Activated CD4-positive, CD25-positive, alpha-beta regulatory T cell treated with anti-CD3 and anti-CD28 coated beads, Interleukin-2, amount 50 U/mL, for 72 hours (primary cell): ENCODE data around the gene LCN10.

Experiments
- DNase-seq: peaks from one replicate; pipeline ENCODE4 v3.0.0; 2021

LCN10 gene

DNA sequence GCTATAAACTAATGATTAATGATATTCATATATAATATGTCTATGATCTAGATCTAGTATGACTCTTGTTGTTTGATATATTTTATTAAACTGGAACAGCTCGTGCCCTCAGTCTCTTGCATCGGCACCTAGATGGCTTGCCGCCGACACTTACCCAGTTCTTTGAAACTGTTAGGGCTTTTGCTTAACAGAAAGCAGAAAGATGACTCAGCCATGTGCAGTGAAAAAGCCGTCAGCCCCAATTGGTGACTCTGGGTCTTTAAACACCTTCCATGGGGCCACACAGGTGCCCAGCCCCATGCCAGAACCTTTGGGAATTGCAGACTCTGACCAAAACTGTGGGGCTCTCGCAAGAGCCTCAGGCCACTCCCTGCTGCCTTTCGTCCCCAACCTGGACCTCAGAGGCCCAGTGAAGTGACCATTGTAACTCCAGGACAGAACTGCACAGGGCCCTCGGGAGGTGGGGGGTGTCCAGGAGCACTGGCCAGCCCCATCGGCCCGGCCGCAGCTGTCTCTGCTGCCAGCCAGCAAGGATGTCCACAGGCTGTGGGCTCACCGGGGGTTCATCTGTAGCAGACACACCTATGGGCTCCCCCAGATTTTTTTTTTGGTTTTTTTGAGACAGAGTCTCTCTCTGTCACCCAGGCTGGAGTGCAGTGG, 7.8 kb downstream of the LCN10 start:
- DNase-seq, result no peak

DNA sequence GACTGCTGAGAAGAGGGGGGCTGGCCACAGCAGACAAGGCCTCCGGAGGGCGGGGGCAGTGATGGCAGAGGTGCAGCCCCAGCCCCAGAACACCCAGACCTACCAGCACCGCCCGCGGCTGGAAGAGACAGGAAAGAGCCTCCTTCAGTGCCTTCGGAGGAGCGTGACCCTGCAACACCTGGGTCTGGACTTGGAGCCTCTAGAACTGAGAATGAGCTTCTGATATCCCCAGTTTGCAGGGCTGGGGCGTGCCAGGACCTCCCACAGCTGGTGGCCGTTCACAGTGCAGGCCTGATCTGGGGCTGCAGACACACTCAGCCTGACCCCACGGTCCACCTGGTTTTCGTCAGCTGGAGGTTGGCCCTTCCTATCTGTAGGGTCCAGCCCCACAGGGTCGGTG, 9.1 kb downstream of the LCN10 start:
- DNase-seq, result no peak

DNA sequence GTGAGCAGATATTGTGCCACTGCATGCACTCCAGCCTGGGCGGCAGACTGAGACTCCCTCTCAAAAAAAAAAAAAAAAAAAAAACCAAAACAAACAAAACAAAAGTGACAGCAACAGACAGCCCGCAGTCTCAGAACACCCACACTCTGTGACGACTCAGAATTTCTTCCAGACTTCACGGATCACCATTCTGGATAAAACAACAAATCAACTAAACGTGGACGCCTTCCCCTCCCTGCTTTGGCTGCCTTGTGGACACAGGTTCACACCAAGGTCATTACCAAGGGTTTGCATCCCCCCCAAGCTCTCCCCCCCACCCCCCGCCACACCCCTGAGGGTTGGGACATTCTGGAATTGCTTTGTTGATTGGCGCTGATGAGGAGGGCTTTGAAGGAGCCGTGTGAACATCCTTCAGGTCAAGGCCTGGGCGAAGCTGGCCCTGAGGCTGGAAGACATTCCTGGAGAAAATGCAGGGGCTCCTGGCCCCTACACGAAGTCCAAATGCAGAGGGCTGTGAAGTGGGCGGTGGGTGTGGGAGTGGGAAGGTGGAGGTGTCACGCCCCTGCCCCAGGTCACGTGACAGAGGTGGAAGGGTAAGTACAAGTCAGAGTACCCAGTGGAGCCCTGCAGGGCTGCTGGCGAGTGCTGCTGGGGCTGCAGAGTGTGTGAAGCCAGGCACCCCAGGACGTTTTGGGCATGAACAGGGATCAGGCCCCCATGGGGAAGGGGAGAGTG, 10.1 kb downstream of the LCN10 start:
- DNase-seq, result no peak

DNA sequence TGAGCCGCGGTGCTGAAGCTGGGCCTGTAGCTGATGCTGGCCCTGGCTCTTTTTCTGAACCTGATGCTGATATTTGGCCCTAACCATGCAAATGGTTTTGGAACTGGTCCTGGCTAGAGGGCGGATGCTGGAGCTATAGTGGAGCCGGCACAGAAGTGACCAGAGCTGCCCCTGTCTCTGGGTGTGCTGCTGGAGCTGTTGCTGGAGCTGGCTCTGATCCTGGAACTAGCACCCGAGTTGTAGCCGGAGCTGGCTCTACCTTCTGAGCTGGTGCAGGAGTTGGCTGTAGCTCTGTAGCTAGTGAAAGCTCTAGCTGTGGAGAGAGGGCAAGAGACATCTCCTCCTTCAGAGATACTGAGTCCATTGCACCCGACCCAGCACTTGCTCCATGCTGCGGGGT, 12.8 kb downstream of the LCN10 start:
- no peak for DNase-seq

DNA sequence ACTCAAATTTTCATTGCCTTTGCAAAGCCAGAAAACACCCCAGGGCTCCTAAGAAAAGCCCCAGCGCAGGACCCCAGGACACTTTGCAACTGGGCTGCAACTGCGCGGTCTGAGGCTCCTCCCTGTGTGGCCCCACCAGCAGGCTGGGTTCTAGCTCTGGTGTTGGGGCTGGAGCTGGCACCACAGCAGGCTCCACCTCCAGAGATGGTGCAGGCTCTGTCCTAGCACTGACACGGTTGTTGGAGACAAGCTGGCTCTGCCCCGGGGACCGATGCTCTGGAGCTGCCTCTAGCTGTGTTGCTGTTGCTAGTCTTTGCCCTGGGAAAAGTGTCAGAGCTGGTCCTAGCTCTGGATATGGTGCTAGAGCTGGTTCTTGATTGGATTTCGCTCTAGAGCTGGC, 13.6 kb downstream of the LCN10 start:
- DNase-seq, result no peak

DNA sequence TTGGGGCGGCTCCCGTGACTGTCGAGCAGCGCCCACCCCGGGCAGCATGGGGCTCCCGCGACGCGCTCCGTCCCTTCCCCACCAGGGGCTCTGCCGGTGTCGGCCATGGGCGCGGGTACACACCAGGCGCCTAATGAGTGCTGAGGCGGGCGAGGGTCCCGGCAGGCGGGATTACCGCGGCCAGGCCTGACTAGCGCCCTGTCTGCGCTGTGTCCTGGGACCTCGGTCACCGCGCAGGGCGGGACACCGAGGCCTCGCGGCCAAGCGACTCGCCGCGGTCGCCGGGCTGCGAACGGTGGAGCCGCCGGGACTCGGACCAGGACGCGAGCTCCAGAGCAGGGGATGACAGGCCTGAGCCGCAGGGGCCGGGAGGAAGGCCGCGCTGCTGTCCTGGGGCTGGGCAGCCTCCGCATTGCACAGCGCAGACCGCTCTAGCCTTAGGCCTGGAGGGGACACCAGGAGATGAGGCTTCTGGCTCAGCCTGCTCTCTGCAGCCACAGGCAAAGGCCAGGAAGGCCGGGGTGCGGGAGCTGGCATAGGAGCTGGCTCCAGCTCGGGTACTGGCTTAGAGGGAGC, 14.1 kb downstream of the LCN10 start:
- DNase-seq, result peak; percentile 46

DNA sequence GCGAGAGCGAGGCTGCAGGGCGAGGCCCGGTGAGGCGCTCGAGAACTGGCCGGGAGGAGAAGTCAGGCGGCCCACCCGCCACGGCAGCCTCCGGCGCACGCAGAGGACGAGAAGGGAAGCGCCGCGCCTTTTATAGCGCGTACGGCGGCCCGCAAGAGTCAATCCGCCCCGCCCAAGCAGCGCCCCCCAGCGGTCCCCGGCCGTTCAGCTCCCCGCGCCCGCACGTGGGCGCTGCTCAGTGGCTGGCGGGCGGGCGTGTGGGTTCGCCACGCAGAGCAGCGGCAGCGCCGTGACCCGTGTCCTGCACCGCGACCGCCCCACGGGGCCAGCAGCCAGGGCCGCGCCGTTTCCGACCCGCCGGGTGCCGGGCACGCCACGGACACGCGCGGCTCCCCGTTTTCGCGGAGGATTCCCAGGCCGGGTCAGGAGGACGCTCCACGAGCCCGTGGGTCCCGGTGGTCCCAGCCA, 14.6 kb downstream of the LCN10 start:
- DNase-seq, result peak; percentile 97

DNA sequence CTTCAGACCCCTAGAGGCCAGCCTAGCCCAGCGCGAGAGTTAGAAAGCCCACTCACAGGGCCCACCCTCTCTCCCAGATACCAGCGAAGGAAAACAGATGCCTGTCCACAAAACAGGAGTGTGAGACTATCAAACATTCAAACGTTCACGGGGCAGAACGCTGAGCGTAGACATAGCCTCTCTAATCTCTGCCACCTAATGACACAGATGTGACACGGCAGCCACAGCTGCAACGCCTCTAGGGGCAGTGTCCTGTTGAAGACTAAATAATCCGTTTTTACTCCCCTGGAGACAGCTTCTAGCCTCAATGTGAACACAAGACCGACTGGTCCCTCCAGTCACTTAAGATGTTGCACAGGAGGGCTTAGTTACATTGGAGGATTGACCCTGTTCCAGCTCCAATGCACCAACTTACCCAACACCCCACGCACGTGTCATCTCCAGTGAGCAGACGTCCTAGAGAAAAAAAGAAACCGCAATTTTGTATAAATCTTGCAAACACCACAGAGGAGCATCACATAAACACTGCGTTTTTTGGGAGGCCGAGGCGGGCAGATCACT, 16.0 kb downstream of the LCN10 start:
- DNase-seq, result no peak

DNA sequence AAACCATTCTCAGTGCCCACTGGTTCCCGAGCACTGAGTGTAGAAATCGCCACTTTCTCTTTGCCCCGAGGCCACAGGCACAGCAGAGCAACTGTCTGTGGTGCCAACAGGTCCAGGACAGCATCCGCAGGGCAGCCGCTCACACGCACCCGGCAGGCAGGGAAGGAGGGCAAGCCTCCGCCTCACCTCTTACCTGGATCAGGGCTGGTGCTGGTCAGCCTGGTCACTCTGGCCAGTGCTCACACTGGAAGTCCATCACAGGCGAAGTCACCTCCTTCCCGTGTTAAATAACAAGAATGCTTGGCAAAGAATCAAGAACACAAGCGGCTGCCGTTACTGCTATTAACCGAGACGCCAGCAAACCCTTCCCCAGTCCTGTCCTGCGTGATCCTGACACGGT, 16.6 kb downstream of the LCN10 start:
- DNase-seq, result no peak

DNA sequence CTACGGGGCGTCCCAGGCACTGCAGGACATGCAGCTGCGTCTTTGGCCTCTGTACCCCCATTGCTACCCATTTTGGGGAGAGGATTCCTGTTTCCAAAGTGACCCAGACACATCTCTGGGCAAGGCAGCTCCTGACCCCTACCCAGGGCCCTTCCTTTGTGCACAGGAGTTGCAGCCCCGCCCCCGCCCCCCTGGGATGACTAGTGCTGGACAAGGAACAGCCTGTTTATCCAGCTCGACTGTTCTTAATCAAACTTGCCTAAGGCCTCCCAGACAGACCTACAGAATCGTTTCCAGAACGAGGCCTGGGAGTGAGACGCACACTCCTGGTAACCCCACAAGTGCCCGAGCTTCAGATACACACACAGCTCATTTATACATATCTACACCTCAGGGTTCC, 17.1 kb downstream of the LCN10 start:
- DNase-seq, result no peak

DNA sequence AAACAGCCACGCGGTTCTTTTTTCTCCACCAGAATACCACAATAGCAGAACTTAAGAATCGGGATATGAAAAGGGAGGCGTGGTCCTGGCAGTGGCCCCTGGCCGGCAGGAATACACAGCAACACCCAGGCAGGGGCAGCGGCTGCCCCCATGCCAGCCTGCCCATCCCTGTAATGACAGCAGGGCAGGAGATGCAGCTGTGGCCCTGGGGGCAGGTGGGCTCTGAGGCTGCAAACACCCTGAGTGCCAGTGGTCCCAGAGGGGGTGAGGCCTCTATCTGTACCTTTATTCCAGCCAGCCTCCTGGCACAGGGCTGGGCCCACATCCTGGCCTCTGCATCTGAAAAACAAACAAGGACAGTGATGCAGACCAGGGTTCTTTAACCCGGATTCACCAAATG, 18.0 kb downstream of the LCN10 start:
- DNase-seq, result no peak

DNA sequence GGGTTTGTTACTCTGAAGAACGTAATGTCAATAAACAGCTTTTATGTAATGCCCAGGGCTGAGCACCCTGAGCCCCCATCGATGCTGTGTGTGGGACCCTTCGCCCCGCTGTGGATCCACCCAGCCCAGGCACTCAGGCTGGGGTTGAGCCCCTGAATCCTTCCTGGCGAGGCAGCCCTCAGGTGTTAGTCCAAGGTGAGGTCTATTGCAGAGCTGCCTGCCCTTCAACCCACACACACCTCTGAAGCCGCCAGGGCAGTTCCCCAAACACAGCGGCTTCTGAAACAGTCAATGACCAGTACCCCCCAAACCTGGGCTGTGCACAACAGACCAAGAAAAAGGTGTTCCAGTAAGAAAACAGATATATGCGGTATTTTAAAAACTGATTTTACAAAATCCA, 18.8 kb downstream of the LCN10 start:
- DNase-seq, result no peak

DNA sequence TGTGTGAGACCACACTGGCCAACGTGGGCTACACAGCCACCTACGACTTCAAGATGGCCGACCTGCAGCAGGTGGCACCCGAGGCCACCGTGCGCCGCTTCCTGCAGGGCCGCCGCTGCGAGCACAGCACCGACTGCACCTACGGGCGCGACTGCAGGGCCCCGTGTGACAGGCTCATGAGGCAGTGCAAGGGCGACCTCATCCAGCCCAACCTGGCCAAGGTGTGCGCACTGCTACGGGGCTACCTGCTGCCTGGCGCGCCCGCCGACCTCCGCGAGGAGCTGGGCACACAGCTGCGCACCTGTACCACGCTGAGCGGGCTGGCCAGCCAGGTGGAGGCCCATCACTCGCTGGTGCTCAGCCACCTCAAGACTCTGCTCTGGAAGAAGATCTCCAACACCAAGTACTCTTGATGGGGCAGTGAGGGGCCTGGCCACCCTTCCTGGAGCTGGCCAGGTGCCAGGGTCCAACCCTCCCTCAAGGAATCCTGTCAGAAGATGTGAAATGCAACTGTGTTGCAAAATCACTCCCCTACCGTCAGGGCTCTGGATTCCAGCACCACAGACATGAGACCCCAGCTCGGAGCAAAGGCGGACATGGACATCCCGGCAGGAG, 19.3 kb downstream of the LCN10 start:
- no peak for DNase-seq

DNA sequence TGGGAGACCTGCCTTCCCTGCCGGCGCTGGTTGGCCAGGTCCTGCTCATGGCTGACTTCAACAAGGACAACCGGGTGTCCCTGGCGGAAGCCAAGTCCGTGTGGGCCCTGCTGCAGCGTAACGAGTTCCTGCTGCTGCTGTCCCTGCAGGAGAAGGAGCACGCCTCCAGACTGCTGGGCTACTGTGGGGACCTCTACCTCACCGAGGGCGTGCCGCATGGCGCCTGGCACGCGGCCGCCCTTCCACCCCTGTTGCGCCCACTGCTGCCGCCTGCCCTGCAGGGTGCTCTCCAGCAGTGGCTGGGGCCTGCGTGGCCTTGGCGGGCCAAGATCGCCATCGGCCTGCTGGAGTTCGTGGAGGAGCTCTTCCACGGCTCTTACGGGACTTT, 19.8 kb downstream of the LCN10 start:
- DNase-seq, result no peak

DNA sequence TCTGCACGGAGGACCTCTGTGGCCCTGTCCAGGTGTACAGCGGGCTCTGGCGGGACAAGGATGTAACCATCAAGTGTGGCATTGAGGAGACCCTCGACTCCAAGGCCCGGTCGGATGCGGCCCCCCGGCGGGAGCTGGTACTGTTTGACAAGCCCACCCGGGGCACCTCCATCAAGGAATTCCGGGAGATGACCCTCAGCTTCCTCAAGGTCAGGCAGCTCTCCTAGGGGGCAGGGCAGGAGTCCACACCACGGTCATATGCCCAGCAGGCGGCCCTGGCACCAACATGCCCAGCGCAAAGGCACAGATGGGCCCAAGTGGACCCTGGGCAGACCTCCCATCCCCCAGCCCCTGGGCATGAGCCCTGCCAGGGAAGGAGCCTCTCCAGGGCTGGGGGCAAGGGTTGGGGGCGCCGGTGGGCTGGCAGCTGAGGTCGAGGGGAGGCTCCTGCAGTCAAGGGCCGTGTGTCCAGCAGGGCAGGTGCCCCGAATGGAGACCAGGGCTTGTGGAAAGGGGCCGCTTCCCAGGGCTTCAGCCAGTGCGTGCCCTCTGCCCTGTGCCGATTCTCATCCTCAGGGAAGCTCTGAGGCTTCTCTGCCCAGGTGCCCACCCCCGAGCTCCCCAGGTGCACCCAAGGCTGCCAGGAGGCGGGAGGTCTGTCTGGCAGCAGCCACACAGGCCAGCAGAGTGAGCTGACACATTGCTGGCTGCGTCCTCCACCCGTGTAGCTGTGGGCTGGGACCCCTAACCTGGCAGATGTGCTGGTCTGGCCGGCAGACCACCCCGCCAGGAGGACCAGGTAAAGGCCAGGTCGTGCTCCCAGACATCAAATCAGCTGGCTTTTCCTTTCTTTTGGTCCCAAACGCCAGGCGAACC, 20.4 kb downstream of the LCN10 start:
- no peak for DNase-seq

DNA sequence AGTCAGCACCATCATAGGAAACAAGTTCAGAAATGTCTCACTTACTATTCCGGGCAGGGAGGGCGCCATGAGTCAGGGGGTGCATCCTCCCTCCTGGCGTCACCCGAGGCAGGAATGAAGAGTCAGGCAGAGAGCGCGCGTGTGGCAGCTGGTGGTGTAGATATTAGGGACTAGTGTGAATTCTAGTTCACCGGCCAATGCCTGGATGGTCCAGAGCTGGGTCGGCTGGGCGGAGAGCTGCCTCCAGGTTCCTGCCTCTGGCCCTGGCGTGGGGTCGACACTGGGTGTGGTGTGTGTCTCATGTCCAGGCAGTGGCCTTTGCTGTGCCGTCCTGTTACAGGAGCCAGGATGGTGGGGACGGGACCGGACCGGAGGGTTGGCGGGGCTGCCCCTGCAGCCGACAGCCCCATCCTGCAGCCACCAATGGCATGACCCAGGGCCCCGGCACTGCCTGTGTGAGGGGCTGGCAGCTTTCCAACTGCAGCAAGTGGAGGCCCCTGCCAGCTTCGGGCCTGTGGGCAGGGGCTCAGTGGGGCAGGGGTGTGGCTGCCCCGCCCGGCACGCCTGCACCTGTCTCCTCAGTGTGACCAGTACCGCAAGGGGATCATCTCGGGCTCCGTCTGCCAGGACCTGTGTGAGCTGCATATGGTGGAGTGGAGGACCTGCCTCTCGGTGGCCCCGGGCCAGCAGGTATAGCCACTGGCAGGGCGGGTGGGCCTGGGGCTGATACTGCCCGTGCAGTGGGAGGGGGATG, 21.2 kb downstream of the LCN10 start:
- DNase-seq, result no peak

DNA sequence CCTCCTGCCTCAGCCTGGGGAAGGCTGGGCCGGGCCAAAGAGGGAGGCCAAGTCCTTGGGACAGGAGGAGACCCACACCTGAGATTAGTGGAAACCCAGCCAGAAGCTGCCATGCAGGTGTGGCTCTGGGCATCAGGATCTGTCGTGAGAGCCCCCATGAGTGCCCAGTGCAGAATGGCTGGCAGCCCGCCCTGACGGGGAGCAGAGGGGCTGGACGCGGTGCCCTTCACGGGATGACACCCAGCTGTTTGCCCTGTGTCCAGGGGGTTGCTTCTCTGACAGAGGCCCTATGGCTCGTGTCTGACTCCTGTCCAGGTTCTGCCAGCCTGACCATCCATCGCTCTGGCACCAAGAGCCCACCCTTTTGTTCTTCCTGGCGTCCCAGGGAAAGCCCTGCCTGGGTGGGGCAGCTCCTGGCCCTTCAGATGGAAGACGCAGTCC, 21.8 kb downstream of the LCN10 start:
- no peak for DNase-seq

DNA sequence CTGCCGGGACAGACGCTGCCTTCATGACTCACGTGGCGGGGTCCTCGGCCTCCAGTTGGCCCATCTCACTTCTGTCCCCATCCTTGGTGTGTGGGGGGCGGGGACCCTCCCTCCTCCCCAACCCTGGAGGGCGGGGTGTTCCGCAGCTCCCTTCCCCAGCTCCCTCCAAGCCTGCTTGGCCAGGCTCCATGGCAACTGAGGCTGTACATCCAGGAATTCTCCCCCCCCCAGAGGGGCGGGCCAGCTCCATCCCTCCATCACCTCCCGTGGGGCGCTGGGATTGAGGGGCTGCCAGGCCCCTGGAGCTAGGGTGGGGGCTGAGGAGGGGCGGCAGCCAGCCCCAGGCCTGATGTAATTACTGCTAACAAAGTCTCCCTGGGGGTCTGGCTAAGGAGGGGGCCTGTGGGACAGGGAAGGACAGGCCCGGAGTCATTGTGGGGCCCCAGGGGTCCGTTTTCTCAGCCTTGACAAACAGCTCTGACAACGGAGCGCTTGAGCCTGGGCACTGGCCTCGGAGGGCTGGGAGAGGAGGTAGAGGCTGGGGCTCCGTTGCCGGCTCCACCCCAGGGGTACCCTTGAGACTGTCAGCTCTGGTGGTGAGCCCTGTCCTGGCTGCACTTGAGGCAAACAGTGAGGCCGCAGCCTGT, 22.4 kb downstream of the LCN10 start:
- no peak for DNase-seq

DNA sequence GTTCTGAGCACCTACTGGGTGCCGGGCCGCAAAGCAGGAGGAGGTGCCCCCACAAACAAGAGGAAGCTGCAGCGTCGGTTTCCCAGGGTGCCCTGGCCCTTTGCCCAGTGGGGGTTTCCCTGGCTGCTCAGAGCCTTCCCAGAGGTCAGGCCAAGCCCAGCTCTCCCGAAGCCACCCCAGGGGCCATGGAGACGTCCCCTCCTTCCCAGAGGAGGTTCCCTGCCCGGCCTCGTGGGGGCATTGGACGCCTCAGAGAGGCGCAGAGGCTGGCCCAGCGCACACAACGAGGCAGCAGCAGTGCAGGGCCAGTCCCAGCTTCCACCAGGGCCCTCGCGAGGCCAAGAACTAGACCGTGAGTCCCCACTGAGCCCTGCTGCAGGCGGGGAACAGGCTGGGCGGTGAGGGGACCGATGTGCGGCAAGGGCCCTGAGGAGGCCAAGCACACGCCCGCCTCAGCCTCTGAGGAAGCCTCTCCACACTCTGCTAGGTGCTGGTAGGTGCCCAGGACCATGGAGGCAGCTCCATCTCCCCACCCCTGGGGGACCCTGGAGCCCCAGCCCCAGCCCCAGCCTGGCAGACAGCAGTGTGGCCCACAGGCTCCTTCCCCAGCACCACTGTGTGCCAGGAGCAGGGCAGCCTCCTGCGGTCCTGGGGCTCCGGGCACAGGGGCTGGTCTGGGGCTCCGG, 23.4 kb downstream of the LCN10 start:
- DNase-seq, result no peak

DNA sequence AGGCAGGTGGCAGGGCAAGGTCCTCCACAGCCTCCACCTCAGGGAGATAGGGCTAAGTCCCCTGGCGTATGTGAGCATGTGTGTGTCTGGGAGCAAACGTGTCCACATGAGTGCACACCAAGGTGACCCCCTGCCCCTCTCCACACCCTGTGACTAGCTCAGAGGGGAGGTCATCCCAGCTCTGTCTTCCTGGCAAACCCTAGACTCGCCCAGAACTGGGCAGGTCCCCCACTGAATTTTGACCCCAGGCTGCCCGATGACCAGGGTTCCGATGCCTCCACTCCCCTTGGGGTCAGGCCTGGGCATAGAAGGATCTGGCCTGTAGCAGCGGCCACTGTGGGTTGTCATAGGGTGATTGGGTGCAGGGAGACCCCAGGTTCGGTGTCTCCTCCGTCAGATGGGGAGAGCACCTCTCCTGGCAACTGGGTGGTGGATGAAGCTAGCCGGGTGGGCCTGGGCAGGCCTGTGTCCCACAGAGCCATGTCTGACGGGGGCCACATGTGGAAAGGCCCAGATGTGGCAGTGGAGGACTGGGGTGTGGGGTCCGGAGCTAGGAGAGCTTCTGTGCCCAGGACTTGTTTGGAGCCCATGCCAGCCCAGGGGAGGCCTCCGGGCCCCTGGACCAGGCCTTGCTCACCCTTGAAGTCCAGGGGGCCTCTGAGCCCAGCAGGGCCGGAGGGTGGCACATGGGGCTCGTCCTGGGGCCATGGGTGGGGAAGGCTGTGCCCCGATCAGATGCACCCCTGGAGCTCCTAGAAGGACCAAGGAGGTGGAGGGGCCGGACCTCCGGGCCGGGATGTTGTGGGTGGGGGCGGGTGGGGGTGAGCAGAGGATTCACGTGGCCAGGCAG, 24.2 kb downstream of the LCN10 start:
- DNase-seq, result no peak
